OCI-LY3 (cell line): ENCODE results near the gene LRRC15.

Experiments
- H2AFZ ChIP-seq: fragments of 200-600, 300-600 bp; shearing (Covaris generic); 2 replicates; pipeline ENCODE4 v1.6.0; 2014; ENCODE audit warnings: antibody characterized with exemption, low read depth, low read length
- H3K27ac ChIP-seq: fragments of 200-600, 300-600 bp; sonication (generic); 2 replicates; pipeline ENCODE4 v1.5.1; 2014; ENCODE audit warnings: mild to moderate bottlenecking, low read length, moderate library complexity, mixed read lengths
- H3K27me3 ChIP-seq: fragments of 200-600, 300-600 bp; sonication (generic); 2 replicates; pipeline ENCODE4 v1.6.1; 2014; ENCODE audit warnings: low read depth, low read length, mixed read lengths
- H3K36me3 ChIP-seq: fragments of 200-600, 300-600 bp; sonication (generic); replicated peaks from 2 replicates; pipeline ENCODE3; 2014; ENCODE audit warnings: low read depth, low read length, mixed read lengths
- H3K4me1 ChIP-seq: fragments of 300-600, 200-600 bp; sonication (generic); 2 replicates; pipeline ENCODE4 v1.6.1; 2014; ENCODE audit warnings: low read length, mixed read lengths
- H3K4me2 ChIP-seq: fragments of 200-600, 300-600 bp; sonication (generic); 2 replicates; pipeline ENCODE4 v1.6.1; 2014; ENCODE audit warnings: low read length, mixed read lengths
- H3K4me3 ChIP-seq: fragments of 300-600, 200-600 bp; sonication (generic); 2 replicates; pipeline ENCODE4 v1.5.1; 2014; ENCODE audit warnings: antibody characterized with exemption, mild to moderate bottlenecking, low read length, moderate library complexity
- H3K79me2 ChIP-seq: fragments of 300-600, 200-600 bp; shearing (Covaris generic); 2 replicates; pipeline ENCODE4 v1.6.1; 2014; ENCODE audit warnings: mild to moderate bottlenecking, low read length, mixed read lengths
- H3K9ac ChIP-seq: fragments of 300-600, 200-600 bp; shearing (Covaris generic); 2 replicates; pipeline ENCODE4 v1.6.0; 2014; ENCODE audit warnings: mild to moderate bottlenecking, low read length, moderate library complexity
- H3K9me3 ChIP-seq: fragments of 200-600, 300-600 bp; shearing (Covaris generic); 2 replicates; pipeline ENCODE4 v1.6.1; 2014; ENCODE audit warnings: low read length, mixed read lengths; ENCODE audit not compliant: insufficient read depth
- H4K20me1 ChIP-seq: fragments of 200-600, 300-600 bp; sonication (generic); 2 replicates; pipeline ENCODE4 v1.6.1; 2016; ENCODE audit warnings: low read length, mixed read lengths; ENCODE audit not compliant: insufficient read depth
- CTCF ChIP-seq: fragments of 200-600, 300-600 bp; sonication (generic); IDR thresholded peaks from 2 replicates; pipeline ENCODE4 v1.5.1; 2014; ENCODE audit warnings: antibody characterized with exemption, low read length, low read depth
- EZH2phosphoT487 ChIP-seq: fragments of 200-600 bp; shearing (Covaris generic); IDR thresholded peaks from 2 replicates; pipeline ENCODE4 v1.6.1; 2018; ENCODE audit warnings: antibody characterized with exemption, mixed run types, low read depth

LRRC15 gene

GRCh38 chr3:194389269-194389668 lies 19.7 kb upstream of the LRRC15 start:
- H3K36me3 ChIP-seq = no peaks in the 10 kb centered on the region
- no peaks in the 10 kb centered on the region for H3K9me3 ChIP-seq
- no peak overlapping the region for H2AFZ ChIP-seq
- H3K27ac ChIP-seq = no peak overlapping the region
- TF ChIP-seq EZH2phosphoT487 (no peak), CTCF (no peak)
- no peak overlapping the region for H3K4me3 ChIP-seq
- H3K4me1 ChIP-seq = no peaks in the 10 kb centered on the region
- no peak overlapping the region for H3K4me2 ChIP-seq
- H4K20me1 ChIP-seq = no peaks in the 10 kb centered on the region
- no peaks in the 10 kb centered on the region for H3K79me2 ChIP-seq
- H3K9ac ChIP-seq = no peak overlapping the region
- peaks cover 17% of the 10 kb centered on the region; the same call in 1 of the 2 replicates for H3K27me3 ChIP-seq

GRCh38 chr3:194387926-194388418 lies 18.4 kb upstream of the LRRC15 start:
- Histone ChIP-seq H3K27me3 (peaks cover 21% of the 10 kb centered on the region), H3K27ac (no peak overlapping the region), H3K4me2 (no peak overlapping the region), H3K9ac (no peak overlapping the region), H3K4me3 (no peak overlapping the region), H2AFZ (no peak overlapping the region), H3K36me3 (no peaks in the 10 kb centered on the region), H3K4me1 (no peaks in the 10 kb centered on the region), H3K79me2 (no peaks in the 10 kb centered on the region), H3K9me3 (no peaks in the 10 kb centered on the region), H4K20me1 (no peaks in the 10 kb centered on the region)
- TF ChIP-seq CTCF (no peak), EZH2phosphoT487 (no peak)

- H3K27ac ChIP-seq = no peak overlapping the region
Observed at GRCh38 chr3:194387276-194387675, 17.7 kb upstream of the LRRC15 start.

GRCh38 chr3:194386648-194387047 lies 17.1 kb upstream of the LRRC15 start:
- no peak overlapping the region for H3K4me2 ChIP-seq
- H3K9ac ChIP-seq = no peak overlapping the region
- no peaks in the 10 kb centered on the region for H4K20me1 ChIP-seq
- peaks cover 21% of the 10 kb centered on the region for H3K27me3 ChIP-seq
- no peak overlapping the region for H2AFZ ChIP-seq
- H3K27ac ChIP-seq = no peak overlapping the region
- no peaks in the 10 kb centered on the region for H3K36me3 ChIP-seq
- H3K4me1 ChIP-seq = no peaks in the 10 kb centered on the region
- no peak overlapping the region for H3K4me3 ChIP-seq
- H3K9me3 ChIP-seq = no peaks in the 10 kb centered on the region
- no peak for TF ChIP-seq CTCF
- TF ChIP-seq EZH2phosphoT487 = no peak
- no peaks in the 10 kb centered on the region for H3K79me2 ChIP-seq

More at GRCh38 chr3:194387276-194387675, 17.7 kb upstream of the LRRC15 start:
- TF ChIP-seq EZH2phosphoT487 (no peak), CTCF (no peak)
- Histone ChIP-seq H2AFZ (no peak overlapping the region), H3K9me3 (no peaks in the 10 kb centered on the region), H3K27me3 (peaks cover 21% of the 10 kb centered on the region), H4K20me1 (no peaks in the 10 kb centered on the region), H3K9ac (no peak overlapping the region), H3K4me1 (no peaks in the 10 kb centered on the region), H3K4me2 (no peak overlapping the region), H3K4me3 (no peak overlapping the region), H3K36me3 (no peaks in the 10 kb centered on the region), H3K79me2 (no peaks in the 10 kb centered on the region)
